Pancreas (tissue), 10 donors: ENCODE measurements around the gene ZNF775. TPM values are rescaled to one million over a fixed set of nuclear protein-coding genes. Genes with fewer than 3 reads are reported as not detected.

Experiments used
- ATAC-seq, 4 donors: fragments of 200-7000 bp; cut with Tn5 transposase; one replicate each; pipeline versions ENCODE4 v1.8.0 to v1.9.1; 2020; ENCODE audit warnings: mild to moderate bottlenecking in 4 of 4, moderate library complexity in 4 of 4
- DNase-seq, 6 donors: peaks; one replicate each; pipeline ENCODE4 v3.0.0-alpha.2; 2020
- FAIRE-seq: peaks from 2 replicates; lab custom pipeline; 2012; peaks lifted over from hg19 to GRCh38; lab: Jason Lieb, UNC
- H3K27ac ChIP-seq, 4 donors: fragments of 200-600 bp; sonication (generic); 1 replicate in 3 of 4; 2 replicates in 1 of 4; pipeline versions ENCODE4 v1.5.0 to v1.8.0; 2020
- H3K27me3 ChIP-seq, 4 donors: fragments of 200-600 bp; one replicate each; pipeline ENCODE4 v1.8.0; 2021
- H3K36me3 ChIP-seq, 3 donors: fragments of 200-600 bp; sonication (generic) in 1 of 3; one replicate each; pipeline versions ENCODE4 v1.5.0 to v1.8.0; 2020 to 2021
- H3K4me1 ChIP-seq, 3 donors: fragments of 200-600 bp; one replicate each; pipeline ENCODE4 v1.8.0; 2021
- H3K4me3 ChIP-seq, 4 donors: fragments of 200-600 bp; sonication (generic) in 2 of 4; one replicate each; pipeline versions ENCODE4 v1.5.0 to v1.8.0; 2020 to 2021
- H3K9me3 ChIP-seq, 4 donors: fragments of 200-600 bp; one replicate each; pipeline ENCODE4 v1.8.0; 2021
- WGBS, 2 donors: extraction: QIAGEN DNeasy Blood & Tissue Kit; methylation state at CpG; one replicate each; pipeline ENCODE4 v1.1.7; 2013; 5-methylcytosine and 5-hydroxymethylcytosine counted together
- intact Hi-C, 3 donors: fragments of 100-400 bp; cut with DNase I; formaldehyde crosslinking; loops; one replicate each; pipeline versions ENCODE4 v1.11.1 to v1.14.2; 2022
- polyA plus RNA-seq, 2 donors: library from polyadenylated mRNA; stranded (reverse); fragments of 200-250 nt; gene quantifications; one replicate each; pipeline ENCODE4 v1.2.3, GENCODE V29; 2013
- total RNA-seq, 6 donors: library from RNA; stranded (reverse); fragmentation: NEBNext Ultra II Directional in 4 of 6; extraction: Animal tissue kit (Norgen Biotek cat#: 25700) in 4 of 6; gene quantifications; one replicate each; pipeline versions ENCODE4 v1.2.1 to v1.2.4, GENCODE V29; 2021 to 2023
- TF ChIP-seq, protein P1 (sequence below), 4 donors: fragments of 200-600 bp; sonication (generic) in 3 of 4; IDR thresholded peaks; one replicate each; pipeline versions ENCODE4 v1.5.0 to v1.8.0; 2021; ENCODE audit warnings: antibody characterized with exemption in 4 of 4
- donor health status: healthy with polysubstance abuse.
- donor health status: DM: no; HTN: no; CAD: no; lungs with moderate emphysema.
- donor health status: DM: no; HTN: no; CAD: no.
- donor health status: control.
- donor health status: control.
- donor health status: Bipolar disorder and iron deficiency.
- donor health status: DM: yes; HTN: yes; CAD: no.
- donor health status: DM: no; HTN: no; CAD: no.
- donor health status: DM: no; HTN: no; CAD: no.
- donor health status: DM: yes; HTN: yes; CAD: no.

Gene ZNF775
- total and polyA plus RNA-seq, 8 donors: 2.0 to 7.4 (median 2.9) TPM

DNA sequence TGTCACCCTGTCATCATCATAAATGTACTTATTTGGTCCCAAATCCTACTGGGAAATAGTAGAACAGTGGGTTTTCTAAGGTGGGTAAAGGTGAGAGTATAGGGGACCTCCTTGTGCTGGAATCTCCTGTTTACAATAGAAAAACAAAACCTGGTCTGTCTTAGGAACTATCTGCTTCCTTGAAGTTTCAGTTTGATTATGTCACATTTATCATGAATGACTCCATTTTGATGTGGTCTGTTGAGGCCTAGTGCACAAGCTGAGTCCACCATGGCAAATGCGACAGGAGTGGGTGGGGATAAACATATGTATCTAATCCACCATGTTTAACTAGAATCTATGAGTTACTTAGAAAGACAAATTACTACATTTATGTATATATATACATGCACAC lies 23.5 kb upstream of the ZNF775 start:
- peak overlapping the region; percentile 6 to 73 (median 56) for H3K27ac ChIP-seq
- no peak for FAIRE-seq
- 68 to 85% methylated on average over 1 of the region's 1 CpG for WGBS, 2 donors
- peaks cover 5 to 11% (median 7%) of the 10 kb centered on the region in 3 donors for H3K4me1 ChIP-seq
- no peaks in the 10 kb centered on the region for H3K9me3 ChIP-seq
- H3K27me3 ChIP-seq: no peaks in the 10 kb centered on the region
- no peak overlapping the region for H3K4me3 ChIP-seq
- TF ChIP-seq, protein P1, sequence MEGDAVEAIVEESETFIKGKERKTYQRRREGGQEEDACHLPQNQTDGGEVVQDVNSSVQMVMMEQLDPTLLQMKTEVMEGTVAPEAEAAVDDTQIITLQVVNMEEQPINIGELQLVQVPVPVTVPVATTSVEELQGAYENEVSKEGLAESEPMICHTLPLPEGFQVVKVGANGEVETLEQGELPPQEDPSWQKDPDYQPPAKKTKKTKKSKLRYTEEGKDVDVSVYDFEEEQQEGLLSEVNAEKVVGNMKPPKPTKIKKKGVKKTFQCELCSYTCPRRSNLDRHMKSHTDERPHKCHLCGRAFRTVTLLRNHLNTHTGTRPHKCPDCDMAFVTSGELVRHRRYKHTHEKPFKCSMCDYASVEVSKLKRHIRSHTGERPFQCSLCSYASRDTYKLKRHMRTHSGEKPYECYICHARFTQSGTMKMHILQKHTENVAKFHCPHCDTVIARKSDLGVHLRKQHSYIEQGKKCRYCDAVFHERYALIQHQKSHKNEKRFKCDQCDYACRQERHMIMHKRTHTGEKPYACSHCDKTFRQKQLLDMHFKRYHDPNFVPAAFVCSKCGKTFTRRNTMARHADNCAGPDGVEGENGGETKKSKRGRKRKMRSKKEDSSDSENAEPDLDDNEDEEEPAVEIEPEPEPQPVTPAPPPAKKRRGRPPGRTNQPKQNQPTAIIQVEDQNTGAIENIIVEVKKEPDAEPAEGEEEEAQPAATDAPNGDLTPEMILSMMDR (IDR thresholded peaks at IDR 0.05): no peak
- intact Hi-C loops: no loop called here
- H3K36me3 ChIP-seq: no peaks in the 10 kb centered on the region
- ATAC-seq: peak in 2 of 4 donors; percentile 3 to 9
- no peak for DNase-seq

DNA sequence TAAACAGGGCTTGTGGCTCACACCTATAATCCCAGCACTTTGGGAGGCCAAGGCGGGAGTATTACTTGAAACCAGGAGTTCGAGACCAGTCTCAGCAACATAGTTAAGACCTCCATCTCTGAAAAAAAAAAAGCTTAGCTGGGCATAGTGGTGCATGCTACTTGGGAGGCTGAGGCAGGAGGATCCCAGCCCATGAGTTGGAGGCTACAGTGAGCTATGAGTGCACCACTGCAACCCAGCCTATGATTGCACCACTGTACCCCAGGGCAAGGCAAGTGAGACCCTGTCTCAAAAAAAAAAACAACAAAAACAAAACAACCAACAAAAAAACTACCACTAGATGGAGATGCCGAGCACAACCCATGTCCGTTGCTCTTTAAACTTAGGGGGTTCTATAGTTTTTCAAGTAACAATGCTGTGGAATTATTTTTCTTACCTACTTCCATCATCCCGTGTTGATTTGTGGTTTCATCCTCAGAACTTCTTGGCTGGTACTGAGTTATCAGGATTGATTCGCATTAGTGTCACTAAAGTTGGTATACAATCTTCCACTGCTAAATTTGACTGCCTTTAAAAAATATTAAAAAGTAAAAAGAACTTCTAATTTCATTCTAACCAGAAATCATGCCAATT lies 22.7 kb upstream of the ZNF775 start:
- H3K36me3 ChIP-seq: no peaks in the 10 kb centered on the region
- 26% methylated on average over 6 of the region's 6 CpGs for WGBS, 2 donors
- DNase-seq (no peak), ATAC-seq (peak in 3 of 4 donors; percentile 54 to 59 (median 56)), FAIRE-seq (no peak)
- TF ChIP-seq, protein P1 (IDR thresholded peaks at IDR 0.05): peak; percentile 6 to 46 (median 40)
- H3K9me3 ChIP-seq: no peaks in the 10 kb centered on the region
- H3K4me1 ChIP-seq: peaks cover 5 to 11% (median 7%) of the 10 kb centered on the region in 3 donors
- intact Hi-C loops: no loop called here
- no peaks in the 10 kb centered on the region for H3K27me3 ChIP-seq
- H3K27ac ChIP-seq: peak overlapping the region in 2 of 4 donors; percentile 52 to 60
- H3K4me3 ChIP-seq: no peak overlapping the region

DNA sequence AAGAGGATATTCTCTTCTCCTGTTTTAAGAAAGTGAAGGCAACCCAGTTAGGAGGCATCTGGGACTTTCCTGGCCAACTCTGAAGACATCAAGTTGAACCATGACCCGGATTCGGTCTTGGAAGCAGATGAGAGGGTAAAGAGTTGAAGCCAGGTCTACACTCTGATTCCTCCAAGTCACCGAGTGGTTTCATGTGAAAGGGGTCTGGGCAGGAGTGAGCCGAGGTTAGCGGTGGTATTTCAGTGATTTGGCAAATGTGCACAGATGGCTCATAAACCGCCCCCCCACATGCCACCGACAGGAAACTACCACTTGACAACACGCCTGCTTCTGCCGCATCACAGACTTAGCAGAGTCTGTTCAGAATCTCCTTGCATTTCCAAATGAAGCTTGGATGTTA lies 21.9 kb upstream of the ZNF775 start:
- TF ChIP-seq, protein P1 (IDR thresholded peaks at IDR 0.05): no peak
- no peak for ATAC-seq
- Histone ChIP-seq H3K4me3 (no peak overlapping the region), H3K4me1 (peaks cover 5 to 11% (median 7%) of the 10 kb centered on the region in 3 donors), H3K9me3 (no peaks in the 10 kb centered on the region), H3K27me3 (no peaks in the 10 kb centered on the region), H3K36me3 (no peaks in the 10 kb centered on the region), H3K27ac (no peak overlapping the region)
- no peak for FAIRE-seq
- WGBS, 2 donors: 68 to 69% methylated on average over 9 of the region's 9 CpGs
- intact Hi-C loops: no loop called here
- no peak for DNase-seq

DNA sequence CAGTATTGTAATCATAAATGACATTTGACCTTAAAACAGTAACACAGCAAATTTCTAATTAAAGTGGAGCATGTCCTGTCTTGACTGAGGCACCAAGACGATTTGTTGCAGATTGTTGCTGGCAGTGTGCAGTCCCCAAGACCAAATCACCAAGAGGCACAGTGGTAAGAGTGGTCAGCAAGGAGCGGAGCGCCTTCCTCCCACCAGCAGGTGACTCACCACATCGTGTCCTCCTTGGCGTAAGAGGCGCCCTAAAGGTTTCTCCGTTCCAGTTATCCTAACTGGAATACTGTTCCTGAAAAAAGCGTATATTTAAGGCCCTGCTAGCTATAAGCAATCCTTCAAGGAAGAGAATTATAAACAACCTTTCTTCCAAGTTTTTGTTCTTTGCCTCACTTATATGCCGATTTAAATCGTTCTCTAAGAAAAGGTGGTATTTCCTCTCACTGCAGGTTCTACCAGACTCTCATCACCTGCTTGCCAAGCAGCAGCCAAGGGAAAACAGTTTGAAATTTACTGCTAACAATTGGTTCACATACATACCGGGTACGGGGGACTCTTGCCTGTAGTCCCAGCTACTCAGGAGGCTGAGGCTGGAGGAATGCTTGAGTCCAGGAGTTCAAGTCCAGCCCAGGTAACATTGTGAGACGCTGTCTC lies 21.2 kb upstream of the ZNF775 start:
- H3K4me1 ChIP-seq: peaks cover 5 to 11% (median 7%) of the 10 kb centered on the region in 3 donors
- TF ChIP-seq, protein P1 (IDR thresholded peaks at IDR 0.05): no peak
- FAIRE-seq: no peak
- 88 to 89% methylated on average over 13 of the region's 13 CpGs for WGBS, 2 donors
- ATAC-seq: no peak
- no peaks in the 10 kb centered on the region for H3K9me3 ChIP-seq
- intact Hi-C loops: no loop called here
- no peak for DNase-seq
- no peaks in the 10 kb centered on the region for H3K36me3 ChIP-seq
- no peak overlapping the region for H3K27ac ChIP-seq
- no peaks in the 10 kb centered on the region for H3K27me3 ChIP-seq
- H3K4me3 ChIP-seq: no peak overlapping the region

DNA sequence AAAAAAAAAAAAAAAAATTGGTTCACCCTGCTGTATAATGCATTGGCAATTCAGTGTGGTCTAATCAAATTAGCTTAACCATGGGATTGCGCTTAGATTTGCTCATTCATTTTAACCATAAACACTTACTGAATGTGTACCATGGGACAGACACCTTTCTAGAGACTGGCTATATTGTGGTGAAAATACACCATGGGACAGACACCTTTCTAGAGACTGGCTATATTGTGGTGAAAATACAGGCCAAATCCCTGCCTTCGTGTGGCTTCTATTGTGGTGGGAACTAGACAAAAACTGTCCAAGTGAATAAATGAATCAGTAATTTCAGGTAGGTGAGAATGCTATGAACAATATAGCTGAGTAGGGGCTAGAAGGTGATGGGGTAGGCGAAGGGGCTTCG lies 20.7 kb upstream of the ZNF775 start:
- no peaks in the 10 kb centered on the region for H3K27me3 ChIP-seq
- FAIRE-seq (no peak), ATAC-seq (no peak), DNase-seq (no peak)
- WGBS, 2 donors: 92 to 95% methylated on average over 4 of the region's 4 CpGs
- intact Hi-C loops: no loop called here
- no peak overlapping the region for H3K4me3 ChIP-seq
- H3K27ac ChIP-seq: no peak overlapping the region
- H3K9me3 ChIP-seq: no peaks in the 10 kb centered on the region
- no peaks in the 10 kb centered on the region for H3K36me3 ChIP-seq
- peaks cover 5 to 11% (median 7%) of the 10 kb centered on the region in 3 donors for H3K4me1 ChIP-seq
- TF ChIP-seq, protein P1 (IDR thresholded peaks at IDR 0.05): no peak
